GM19372 (cell line): ENCODE data around the gene YIF1A.
"Not testable (repeated sequence)": the region's sequence is repeated elsewhere in the genome, so short reads cannot be mapped to it uniquely, and the experiment has no call there.

Source experiments
- ATAC-seq: cut with Tn5 transposase; IDR thresholded peaks from one replicate; pipeline ENCODE4 v1.9.1; 2021; ENCODE audit warnings: mild to moderate bottlenecking, low read depth, moderate library complexity; ENCODE audit not compliant: unreplicated experiment

Gene YIF1A

DNA sequence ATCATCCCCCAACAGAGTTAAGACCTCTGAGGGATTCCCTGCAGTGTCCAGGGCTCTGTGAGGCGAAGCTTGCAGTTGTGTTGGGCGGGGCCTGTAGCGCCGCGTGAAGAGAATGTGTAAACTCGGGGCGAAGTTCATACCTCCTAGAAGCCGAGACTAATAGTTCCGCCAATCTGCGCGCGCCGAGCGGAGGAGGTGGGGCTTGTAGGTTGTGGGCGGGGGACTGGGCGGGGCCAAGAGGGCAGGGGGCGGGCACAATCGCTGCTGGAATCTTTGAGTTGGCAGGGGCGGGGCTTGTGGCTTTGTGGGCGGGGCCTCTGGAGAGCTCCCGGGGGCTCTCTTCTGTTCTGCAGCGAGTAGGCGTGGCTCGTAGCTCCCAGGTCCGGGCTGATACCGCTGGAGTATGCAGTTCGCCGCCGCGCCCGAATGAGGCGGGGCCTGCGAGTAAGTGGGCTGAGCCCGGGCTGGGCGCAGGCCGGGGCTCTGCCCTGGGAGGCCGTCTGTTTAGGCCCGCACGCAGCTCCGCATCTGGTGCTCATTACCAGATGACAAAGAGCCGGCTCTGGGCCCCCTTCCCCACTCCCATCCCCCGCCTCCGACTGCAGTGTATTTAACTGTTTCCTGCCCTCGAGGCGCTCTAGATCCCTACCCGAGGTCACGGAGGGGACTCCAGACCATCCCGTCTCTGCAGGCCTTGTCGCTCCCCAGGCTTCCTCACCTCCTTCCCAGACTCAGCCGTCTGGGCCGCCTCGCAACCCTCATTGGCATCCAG, 23.8 kb upstream of the YIF1A start:
- ATAC-seq, result peak; percentile 50

- peak; percentile 70 for ATAC-seq
Measured at GRCh38 chr11:66311965-66312548, 23.1 kb upstream of the YIF1A start.

DNA sequence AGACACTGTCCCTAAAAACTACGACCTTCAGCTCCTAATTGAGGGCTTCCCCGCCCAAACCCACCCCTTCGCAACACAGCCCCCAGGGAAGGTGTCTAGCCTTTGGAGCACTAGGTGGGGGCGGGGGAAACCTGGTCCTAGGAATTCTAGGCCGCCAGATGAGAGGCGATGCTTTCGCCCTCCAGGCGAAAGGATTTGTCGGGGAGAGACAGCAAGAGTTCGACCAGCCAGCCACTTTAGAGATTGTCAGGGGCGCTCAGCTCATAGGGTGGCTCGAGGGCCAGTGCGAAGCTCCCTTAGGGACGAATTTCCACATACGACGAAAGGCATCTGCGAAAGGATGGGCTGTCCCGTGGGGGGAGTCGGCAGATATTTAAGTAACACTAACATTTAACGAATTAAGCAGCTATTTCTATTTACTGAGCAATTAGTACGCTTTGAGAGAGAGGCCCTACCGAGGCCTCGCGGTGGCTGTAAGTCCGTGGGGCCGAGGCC, 22.6 kb upstream of the YIF1A start:
- ATAC-seq, result no peak

- ATAC-seq, result not testable (repeated sequence)
Measured at GRCh38 chr11:66310803-66311440, 22.0 kb upstream of the YIF1A start.

- no peak for ATAC-seq
Measured at GRCh38 chr11:66310324-66310723, 21.4 kb upstream of the YIF1A start.

DNA sequence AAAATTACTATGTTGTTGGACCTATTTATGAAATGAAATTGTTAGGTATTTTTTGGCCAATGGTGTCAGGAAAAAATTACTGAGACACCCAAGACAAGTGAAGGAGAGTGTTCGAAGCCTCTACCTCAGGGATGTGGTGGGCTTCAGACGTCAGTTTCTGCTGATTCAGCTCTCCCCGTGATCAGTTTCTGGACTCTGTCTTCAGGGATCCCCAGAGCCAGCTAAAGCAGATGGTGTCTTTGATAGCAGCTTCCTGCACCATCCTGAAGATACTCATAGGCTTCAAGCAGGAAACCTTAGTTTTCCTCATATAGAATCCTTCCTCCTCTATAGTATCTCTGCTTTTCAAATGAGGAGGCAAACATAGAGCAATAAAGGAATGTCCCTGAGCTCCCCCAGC, 20.5 kb upstream of the YIF1A start:
- no peak for ATAC-seq

DNA sequence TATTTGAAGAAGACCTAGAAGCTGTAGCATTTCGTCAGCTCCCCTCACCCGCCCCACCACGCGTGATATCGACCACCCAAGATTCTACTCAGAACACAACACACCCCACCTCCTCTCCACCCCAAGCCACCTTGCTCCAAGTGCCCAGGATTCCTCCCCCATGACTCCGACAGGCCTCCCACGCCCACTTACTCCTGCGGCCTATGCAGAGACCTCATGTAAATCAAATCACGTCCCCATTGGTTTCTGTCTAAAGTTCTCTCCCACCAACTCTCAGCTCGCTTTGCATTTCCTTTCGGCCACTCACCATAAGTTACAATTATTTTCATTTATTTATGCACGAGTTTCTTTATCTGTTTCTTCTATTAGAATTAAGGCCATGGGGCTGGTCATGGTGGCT, 13.7 kb upstream of the YIF1A start:
- no peak for ATAC-seq

- ATAC-seq, result no peak
Measured at GRCh38 chr11:66299186-66299585, 10.2 kb upstream of the YIF1A start.

GRCh38 chr11:66297610-66298009, 8.7 kb upstream of the YIF1A start:
- ATAC-seq, result no peak

GRCh38 chr11:66294626-66295620, 6.0 kb upstream of the YIF1A start:
- no peak for ATAC-seq

DNA sequence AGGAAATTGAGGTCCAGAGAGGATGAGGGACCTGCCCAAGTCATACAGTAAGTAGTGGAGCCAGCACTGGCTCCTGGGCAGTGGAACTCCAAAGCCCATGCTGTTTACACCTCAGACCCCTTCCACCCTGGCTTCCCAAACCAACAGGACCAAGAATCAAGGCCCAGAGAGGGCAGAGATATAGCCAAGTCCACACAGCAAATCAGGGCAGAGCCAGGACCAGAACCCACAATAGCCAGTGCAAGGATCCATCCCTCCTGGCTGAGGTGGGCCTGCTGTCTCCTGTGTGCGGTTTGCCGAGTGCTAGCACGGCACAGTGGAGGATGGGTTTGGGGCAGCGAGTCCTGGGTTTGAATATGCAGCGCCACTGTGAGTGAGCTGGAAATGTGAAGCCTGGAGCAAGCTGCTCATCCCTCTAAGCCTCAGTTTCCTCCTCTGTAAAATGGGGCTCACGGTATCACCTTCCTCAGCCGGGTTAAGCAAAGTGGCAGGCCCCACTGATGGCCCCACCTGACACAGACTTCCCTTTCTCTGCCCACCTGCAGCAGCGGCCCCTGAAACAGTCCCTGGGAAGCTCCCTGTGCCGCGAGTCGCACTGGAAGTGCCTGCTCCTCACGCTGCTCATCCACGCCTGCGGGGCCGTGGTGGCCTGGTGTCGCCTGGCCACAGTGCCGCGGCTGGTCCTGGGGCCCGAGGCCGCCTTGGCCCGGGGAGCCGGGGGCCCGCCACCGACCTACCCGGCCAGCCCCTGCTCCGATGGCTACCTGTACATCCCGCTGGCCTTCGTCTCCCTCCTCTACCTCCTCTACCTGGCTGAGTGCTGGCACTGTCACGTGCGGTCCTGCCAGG, 5.1 kb upstream of the YIF1A start:
- ATAC-seq, result no peak

DNA sequence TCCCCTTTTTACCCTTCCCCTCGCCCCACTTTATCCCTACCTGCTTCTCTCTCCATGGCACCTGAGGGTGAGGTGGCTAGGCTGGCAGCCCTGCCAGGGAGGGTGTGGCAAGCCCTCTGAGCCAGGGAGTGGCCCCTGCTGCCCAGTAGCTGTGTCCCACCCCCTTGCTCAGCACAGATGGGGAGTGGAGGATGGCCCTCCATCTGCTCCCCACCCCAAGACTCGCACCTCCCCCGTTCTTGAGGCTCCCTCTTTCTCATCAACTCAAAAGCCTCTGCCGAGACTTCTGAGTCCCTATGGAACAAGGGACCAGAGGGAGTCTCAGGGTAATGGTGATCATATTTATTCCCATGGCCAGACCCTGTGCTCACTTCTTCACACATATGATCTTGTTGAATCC, 4.4 kb upstream of the YIF1A start:
- ATAC-seq, result no peak

- no peak for ATAC-seq
Measured at GRCh38 chr11:66292543-66293332, 3.8 kb upstream of the YIF1A start.

DNA sequence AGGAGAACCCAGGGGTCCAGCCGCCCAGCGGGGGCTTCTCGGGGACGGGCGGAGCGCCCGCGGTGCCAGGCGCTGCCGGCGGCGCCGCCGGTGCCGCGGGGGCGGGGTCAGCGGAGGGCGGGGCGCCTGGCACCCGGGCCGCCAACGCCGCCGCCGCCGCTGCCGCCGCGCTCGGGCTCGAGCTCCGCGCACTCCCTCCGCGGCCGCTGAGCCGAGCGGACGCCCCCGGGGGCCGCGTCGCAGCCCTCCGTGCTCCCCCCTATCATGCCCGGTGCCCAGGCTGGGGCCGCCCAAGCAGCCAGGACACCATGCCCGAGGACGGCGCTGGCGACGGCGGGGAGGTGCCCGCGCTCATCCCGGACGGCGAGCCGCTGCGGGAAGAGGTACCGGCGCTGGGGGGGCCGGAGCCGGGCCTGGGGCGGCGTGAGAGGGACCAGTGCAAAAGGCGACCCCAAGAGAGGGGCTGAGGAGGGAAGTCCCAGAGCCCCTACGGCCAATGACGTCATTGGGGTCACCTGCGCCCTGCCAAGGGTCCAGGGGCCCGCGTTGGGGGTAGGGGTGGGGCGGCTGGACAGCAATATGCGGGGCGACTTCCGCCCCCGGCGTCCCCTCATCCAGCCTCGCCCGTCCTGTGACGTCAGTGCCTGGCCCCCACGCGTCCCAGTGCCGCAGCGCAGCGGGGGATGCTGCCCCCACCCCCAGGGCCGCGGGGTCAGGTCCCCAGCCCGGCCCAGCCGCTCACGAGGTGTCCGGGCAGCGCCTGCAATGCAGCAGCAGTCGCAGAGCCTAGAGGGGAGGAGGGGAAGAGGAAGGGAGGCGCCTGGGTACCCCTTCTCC, 3.0 kb upstream of the YIF1A start, which contains the start of gene TMEM151A:
Gene TMEM151A (plus strand): TSS at position 189 of the 837 bp plus-strand sequence. CDS start 120 bp downstream, at position 309.
- ATAC-seq, result no peak

DNA sequence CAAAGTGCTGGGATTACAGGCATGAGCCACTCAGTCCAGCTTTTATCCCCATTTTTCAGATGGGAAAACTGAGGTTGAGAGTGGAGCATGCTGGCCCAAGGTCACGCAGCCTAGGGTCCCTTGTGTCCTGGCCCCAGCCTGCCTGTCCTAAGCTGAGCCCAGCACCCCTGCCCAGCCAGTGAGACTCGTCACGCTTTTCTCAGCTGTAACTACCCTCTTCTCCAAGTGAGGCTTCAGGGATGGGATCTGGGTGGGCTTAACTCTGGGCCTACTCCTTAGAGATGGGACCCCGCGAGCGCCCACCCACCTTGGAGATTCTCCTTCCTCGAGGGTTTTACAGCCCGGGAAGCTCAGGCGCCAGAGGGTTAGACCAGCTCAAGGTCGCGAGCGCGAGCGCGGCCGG, 2.4 kb upstream of the YIF1A start:
- no peak for ATAC-seq

DNA sequence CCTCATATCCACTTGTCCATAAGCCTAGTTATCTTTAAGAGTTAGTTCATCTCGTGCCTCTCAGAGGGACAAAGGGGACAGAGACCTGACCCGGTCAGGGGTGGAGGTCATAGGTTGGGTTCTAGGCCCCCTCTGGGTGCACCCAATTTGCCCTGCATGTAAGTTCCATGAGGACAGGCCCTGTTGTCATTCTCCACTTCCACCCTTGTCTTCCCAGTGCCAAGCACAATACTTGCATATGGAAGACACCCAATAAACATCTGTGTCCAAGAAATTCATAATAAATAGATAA, 1.3 kb upstream of the YIF1A start:
- ATAC-seq, result no peak

DNA sequence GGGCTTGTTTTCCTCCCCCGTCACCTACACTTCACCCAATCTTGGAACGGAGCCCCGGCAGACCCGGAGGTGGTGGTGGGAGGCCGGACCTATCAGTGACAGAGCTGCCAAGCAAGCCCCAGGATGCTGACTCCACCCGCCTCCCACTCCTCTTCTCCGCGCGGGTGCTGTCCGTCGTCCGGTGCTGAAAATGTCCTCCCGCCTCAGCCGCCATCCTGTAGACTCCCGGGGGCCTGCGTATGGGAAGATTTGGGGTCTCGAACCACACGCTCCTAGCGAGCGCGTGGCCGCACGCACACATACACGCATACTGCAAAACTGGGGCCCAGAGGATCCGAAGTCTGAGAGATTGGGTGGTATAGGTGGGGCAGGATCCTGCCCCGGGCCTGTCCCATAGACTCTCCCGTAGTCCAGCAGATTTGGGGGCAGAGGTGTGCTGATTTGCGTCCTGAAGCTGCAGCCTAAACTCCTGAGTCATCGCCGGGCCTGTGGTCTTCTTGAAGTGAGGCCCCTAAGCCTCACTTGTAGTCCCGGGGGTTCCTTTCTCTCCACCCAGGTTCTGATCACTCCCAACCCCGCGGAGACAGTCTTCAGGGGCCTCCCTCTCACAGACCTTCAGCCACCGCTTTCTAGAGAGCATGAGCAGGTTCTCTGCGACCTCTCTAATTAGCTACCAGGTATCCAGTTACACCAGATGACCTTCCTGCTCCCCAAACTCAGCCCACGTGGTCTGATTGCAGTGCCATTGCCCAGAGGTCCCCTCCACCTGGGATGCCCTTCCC, 796 bp upstream of the YIF1A start:
- ATAC-seq, result peak; percentile 35
